ENCODE results near the gene PIKFYVE. TPM values are rescaled to one million over a fixed set of nuclear protein-coding genes. Genes with fewer than 3 reads are reported as not detected.
"Not testable (repeated sequence)": the region's sequence is repeated elsewhere in the genome, so short reads cannot be mapped to it uniquely, and the experiment has no call there.

Gene PIKFYVE
- total and polyA plus RNA-seq, 2 of the 8 experiments (the other 6 are each of a cell fraction or from before 2014, with no cell fraction given): 8.8 to 33.5 TPM

GRCh38 chr2:208266936-208267335, 881 bp downstream of the PIKFYVE start (continued):
- TF ChIP-seq USF2 (IDR thresholded peaks at IDR 0.05; ENCODE audit: low read length) (no peak), SP1 (IDR thresholded peaks at IDR 0.05; ENCODE audit: low read depth, low read length) (no peak), RBBP5 (IDR thresholded peaks at IDR 0.05; ENCODE audit: borderline replicate concordance, low read depth, low read length) (no peak), NRF1 (IDR thresholded peaks at IDR 0.05; ENCODE audit: low read depth, low read length) (no peak), BACH1 (IDR thresholded peaks at IDR 0.05; ENCODE audit: low read length) (no peak), E2F6 (IDR thresholded peaks at IDR 0.05) (no peak), TEAD4 (IDR thresholded peaks at IDR 0.05; ENCODE audit: low read depth, low read length) (no peak)

- ChIA-PET CTCF (ENCODE audit: partially characterized antibody) (interaction anchor here (0.6 to 5.3 kb wide), 8 partner anchors 11 to 348 kb away, joined by 3 to 32 read pairs (median 3); no protein-coding TSS in a partner anchor), POLR2A (ENCODE audit: partially characterized antibody) (interaction anchor here (2.1 to 4.9 kb wide), 2 partner anchors 11 to 14 kb away, joined by 5 to 68 read pairs; partner anchors contain the start of gene IDH1)
- H3K23ac ChIP-seq (ENCODE audit: insufficient read length); H2BK5ac ChIP-seq (ENCODE audit: low read depth, low read length); H2BK20ac ChIP-seq (ENCODE audit: low read length); H2BK120ac ChIP-seq (replicated peaks; ENCODE audit: low read depth, low read length); H2AFZ ChIP-seq (ENCODE audit: low read length); H3K4ac ChIP-seq (replicated peaks; ENCODE audit: insufficient read length, low read depth, low read length); H3K14ac ChIP-seq (ENCODE audit: insufficient read length); H4K91ac ChIP-seq (replicated peaks; ENCODE audit: insufficient read length, low read length); H3K23me2 ChIP-seq (ENCODE audit: low read depth, low read length); H3K18ac ChIP-seq (ENCODE audit: extremely low read depth, low read length); H3K9ac ChIP-seq (replicated peaks in 1 of 4; ENCODE audit: extremely low read depth in 1 of 4, low read depth in 3 of 4, low read length in 3 of 4); H3K79me1 ChIP-seq (ENCODE audit: low read depth, low read length); H2BK15ac ChIP-seq (ENCODE audit: low read length); H3K9me3 ChIP-seq (ENCODE audit: insufficient read depth in 2 of 2, low read depth in 1 of 2, low read length in 1 of 2); H4K5ac ChIP-seq (ENCODE audit: insufficient read length, low read depth, low read length); H3K27me3 ChIP-seq (replicated peaks in 1 of 4; ENCODE audit: control insufficient read depth in 3 of 4, extremely low read depth in 1 of 4, insufficient read depth in 3 of 4, low read length in 3 of 4); H4K20me1 ChIP-seq (replicated peaks in 1 of 2; ENCODE audit: control insufficient read depth in 1 of 2, insufficient read depth in 2 of 2, low read length in 2 of 2); H3K56ac ChIP-seq (replicated peaks; ENCODE audit: insufficient read length, low read depth, low read length); H4K8ac ChIP-seq (ENCODE audit: extremely low read depth, insufficient read depth, low read length); H3K27ac ChIP-seq (ENCODE audit: low read depth, low read length); H2BK12ac ChIP-seq (ENCODE audit: low read depth, low read length); FAIRE-seq; H2AK5ac ChIP-seq (ENCODE audit: low read depth, low read length); H3K4me1 ChIP-seq (replicated peaks in 1 of 4; ENCODE audit: control insufficient read depth in 3 of 4, insufficient read depth in 4 of 4, low read length in 3 of 4): not testable (repeated sequence)
- DNase-seq (ENCODE audit: low read depth in 1 of 2, low spot score in 2 of 2): peak in 1 of 2 experiments; percentile 49
- 66% methylated on average over 19 of the region's 22 CpGs; no CpG with 5 or more reads in 1 of the 2 experiments for WGBS, 2 experiments (ENCODE audit: extremely low coverage in 1 of 2, insufficient coverage in 1 of 2, insufficient read length in 1 of 2, insufficient replicate concordance in 2 of 2, low coverage in 1 of 2, low lambda C conversion rate in 2 of 2, missing lambda C conversion rate in 1 of 2)
- H3K36me3 ChIP-seq (ENCODE audit: control insufficient read depth in 2 of 4, insufficient read depth in 4 of 4, low read length in 3 of 4): peaks cover 0 to 13% (median 5%) of the 10 kb centered on the region in 4 experiments; a peak in 4 of 8 replicates
- peaks cover 7 to 45% of the 10 kb centered on the region in 2 experiments for H3K79me2 ChIP-seq (ENCODE audit: control insufficient read depth in 1 of 2, insufficient read depth in 2 of 2, low read length in 2 of 2)
- peak overlapping the region; percentile 70 to 86 for H3K4me2 ChIP-seq (ENCODE audit: insufficient read depth in 1 of 2, low read depth in 2 of 2, low read length in 2 of 2)
- peak overlapping the region; percentile 85 to 87 (median 86); a peak in 6 of 8 replicates for H3K4me3 ChIP-seq (ENCODE audit: extremely low read depth in 1 of 4, insufficient read depth in 2 of 4, low read depth in 3 of 4, low read length in 4 of 4)
Measured at GRCh38 chr2:208267526-208267925, 1.5 kb downstream of the PIKFYVE start.
